HEK293T (cell line): ENCODE measurements around the gene C2CD5.
"Not testable (repeated sequence)": the region's sequence is repeated elsewhere in the genome, so short reads cannot be mapped to it uniquely, and the experiment has no call there.

Experiments used
- BHLHE40 ChIP-seq: fragments of 450-650 bp; IDR thresholded peaks from 2 replicates; pipeline ENCODE4 v1.6.1; 2016; ENCODE audit warnings: mild to moderate bottlenecking, moderate library complexity, borderline replicate concordance
- CTBP1 ChIP-seq: fragments of 450-650 bp; IDR thresholded peaks from 2 replicates; pipeline ENCODE4 v1.6.1; 2016; ENCODE audit warnings: borderline replicate concordance
- ELF4 ChIP-seq: fragments of 450-650 bp; IDR thresholded peaks from 2 replicates; pipeline ENCODE4 v1.6.1; 2017; ENCODE audit warnings: antibody characterized with exemption
- FOXA1 ChIP-seq: fragments of 450-650 bp; IDR thresholded peaks from 2 replicates; pipeline ENCODE4 v1.6.1; 2016; ENCODE audit warnings: mild to moderate bottlenecking
- FOXM1 ChIP-seq: fragments of 450-650 bp; IDR thresholded peaks from 2 replicates; pipeline ENCODE4 v1.6.1; 2017; ENCODE audit warnings: mild to moderate bottlenecking, borderline replicate concordance
- L3MBTL2 ChIP-seq: fragments of 450-650 bp; conservative IDR thresholded peaks from 2 replicates; pipeline ENCODE4 v1.6.1; 2016; ENCODE audit warnings: mild to moderate bottlenecking
- LEF1 ChIP-seq: fragments of 450-650 bp; IDR thresholded peaks from 2 replicates; pipeline ENCODE4 v1.6.1; 2017; ENCODE audit warnings: mild to moderate bottlenecking, borderline replicate concordance
- NFRKB ChIP-seq: fragments of 450-650 bp; IDR thresholded peaks from 2 replicates; pipeline ENCODE4 v1.6.1; 2016; ENCODE audit warnings: mild to moderate bottlenecking, moderate library complexity
- SUZ12 ChIP-seq: fragments of 450-650 bp; IDR thresholded peaks from 2 replicates; pipeline ENCODE4 v1.6.1; 2016; ENCODE audit warnings: mild to moderate bottlenecking
- TARDBP ChIP-seq: fragments of 450-650 bp; IDR thresholded peaks from 2 replicates; pipeline ENCODE4 v1.6.1; 2016
- ZNF384 ChIP-seq: fragments of 450-650 bp; IDR thresholded peaks from 2 replicates; pipeline ENCODE4 v1.6.1; 2016

GRCh38 chr12:22480814-22481213 lies 63.5 kb downstream of the C2CD5 start:
- TF ChIP-seq NFRKB, LEF1, CTBP1, BHLHE40, SUZ12, L3MBTL2, TARDBP, FOXM1, ELF4, FOXA1, ZNF384: not testable (repeated sequence)
